GM21528 (cell line): ENCODE data around the gene DGKB.

ENCODE experiments used
- ATAC-seq: cut with Tn5 transposase; IDR thresholded peaks from one replicate; pipeline ENCODE4 v1.9.1; 2021; ENCODE audit warnings: mild to moderate bottlenecking, moderate library complexity; ENCODE audit not compliant: unreplicated experiment, low FRiP score

The DGKB gene

DNA sequence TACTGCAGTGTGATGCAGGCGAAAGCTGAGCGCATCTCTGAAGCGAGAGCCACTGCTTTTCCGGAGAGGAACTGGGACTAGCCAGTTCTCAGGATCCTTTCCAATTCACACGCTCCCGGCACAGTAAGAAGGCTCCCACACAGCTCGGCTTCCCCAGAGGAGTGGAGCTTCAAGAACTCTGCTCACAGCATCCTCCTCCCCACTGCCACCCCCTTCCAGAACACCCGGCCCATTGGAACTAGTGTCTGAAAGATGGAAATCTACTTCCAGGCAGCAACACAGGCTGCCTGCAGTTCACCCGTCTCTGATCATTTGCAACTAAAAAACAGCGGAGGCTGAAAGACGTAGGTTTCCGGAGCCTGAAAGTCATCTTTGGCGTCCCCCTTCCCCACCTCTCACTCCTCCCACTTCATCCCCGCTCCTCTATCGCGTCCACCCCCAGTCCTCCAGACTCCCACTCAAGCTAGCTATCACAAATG is at the start of gene DGKB:
Gene DGKB (minus strand): TSS at position 163 of the 479 bp plus-strand sequence.
- no peak for ATAC-seq

- ATAC-seq, result no peak
These were observed 47.5 kb upstream of the DGKB start for GRCh38 chr7:14950013-14950412.

DNA sequence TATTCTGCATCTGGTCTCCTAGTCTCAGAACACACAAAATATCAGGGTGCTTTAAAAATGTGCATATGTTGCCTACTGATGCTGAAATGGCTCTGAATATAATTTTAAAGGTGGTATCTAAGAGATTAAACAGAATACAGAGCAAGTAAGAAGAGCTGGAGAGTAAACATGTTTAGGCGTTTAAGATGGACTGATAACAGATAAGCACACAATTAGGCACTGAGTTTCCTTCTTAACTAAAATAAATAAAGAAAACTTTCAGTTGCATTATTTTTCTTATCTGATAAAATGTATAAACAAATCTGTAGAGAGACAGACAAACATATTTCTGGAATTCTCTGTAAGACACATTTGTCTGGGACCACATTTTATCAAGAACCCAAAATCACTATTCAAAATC is 35.6 kb upstream of the DGKB start:
- ATAC-seq, result no peak

DNA sequence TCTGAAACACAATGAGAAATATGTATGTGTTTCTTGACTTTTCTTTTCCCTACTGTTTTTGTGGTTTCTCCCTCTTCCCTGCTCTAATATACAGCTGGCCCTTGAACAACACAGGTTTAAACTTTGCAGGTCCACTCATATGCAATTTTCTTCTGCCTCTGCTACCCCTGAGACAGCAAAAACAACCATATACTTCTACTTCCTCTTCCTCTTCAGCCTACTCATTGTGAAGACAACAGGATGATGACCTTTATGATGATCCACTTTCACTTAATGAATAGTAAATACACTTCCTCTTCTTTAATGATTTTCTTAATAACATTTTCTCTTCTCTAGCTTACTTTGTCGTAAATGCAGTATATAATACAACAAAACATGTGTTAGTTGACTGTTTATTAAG is 35.0 kb upstream of the DGKB start:
- ATAC-seq, result no peak

- ATAC-seq, result no peak
These were observed 34.0 kb upstream of the DGKB start for GRCh38 chr7:14936554-14936953.

DNA sequence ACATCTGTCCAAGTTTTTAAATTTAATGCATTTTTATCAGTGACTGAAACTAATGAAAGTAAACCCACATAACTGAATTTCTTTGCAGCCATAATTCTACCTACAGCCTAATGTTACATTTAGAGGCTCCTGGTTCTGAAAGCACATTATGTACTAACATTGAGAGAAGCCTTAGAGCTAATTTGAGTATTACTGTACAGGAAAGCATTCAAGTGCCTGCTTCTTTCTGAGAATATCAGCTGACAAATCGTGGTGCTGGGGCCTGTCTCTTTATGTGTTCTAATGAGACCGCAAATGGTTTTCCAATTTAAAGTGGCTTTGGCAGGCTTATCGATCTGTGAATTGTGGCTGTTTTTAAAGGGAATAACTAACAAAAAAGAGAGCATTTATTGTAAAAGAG is 32.3 kb upstream of the DGKB start:
- no peak for ATAC-seq

GRCh38 chr7:14931511-14932215 is 29.1 kb upstream of the DGKB start:
- ATAC-seq, result no peak

DNA sequence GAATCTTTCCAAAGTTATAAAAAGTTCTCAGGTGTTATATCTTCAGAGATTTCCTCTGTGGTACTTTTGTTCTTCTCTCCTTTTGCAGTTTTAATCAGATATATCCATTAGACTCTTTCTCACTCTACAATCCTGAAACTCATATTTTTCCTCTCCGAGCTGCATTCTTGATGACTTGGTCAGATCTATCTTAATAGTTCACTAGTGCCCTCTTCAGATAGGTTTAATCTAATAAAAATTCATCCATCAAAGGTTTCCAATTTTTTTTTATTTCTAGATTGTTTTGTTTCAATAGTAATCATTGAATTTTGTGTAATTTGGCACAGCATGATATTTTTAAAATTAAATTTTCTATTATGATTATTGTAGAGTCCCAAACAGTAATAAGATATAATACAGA is 21.8 kb upstream of the DGKB start:
- no peak for ATAC-seq

- no peak for ATAC-seq
These were observed 8.5 kb upstream of the DGKB start for GRCh38 chr7:14911077-14911476.

DNA sequence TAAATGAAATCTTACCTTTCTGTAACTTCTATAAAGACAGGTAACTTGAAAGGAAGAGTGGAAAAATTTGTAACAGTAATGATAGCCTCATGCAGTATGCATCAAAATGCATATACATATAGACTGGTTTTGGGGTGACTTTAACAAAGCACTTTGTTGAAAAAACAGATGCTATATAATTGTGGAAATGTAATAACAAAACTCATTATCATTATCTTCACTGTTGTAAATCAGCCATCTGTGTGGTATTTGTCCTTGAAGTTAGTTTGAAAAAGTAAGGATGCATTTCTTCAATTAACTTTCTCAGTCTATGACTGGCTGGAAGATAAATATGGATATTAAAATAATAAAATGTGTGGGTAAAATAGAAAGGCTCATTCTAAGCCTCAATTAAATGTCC is 6.1 kb upstream of the DGKB start:
- ATAC-seq, result no peak

DNA sequence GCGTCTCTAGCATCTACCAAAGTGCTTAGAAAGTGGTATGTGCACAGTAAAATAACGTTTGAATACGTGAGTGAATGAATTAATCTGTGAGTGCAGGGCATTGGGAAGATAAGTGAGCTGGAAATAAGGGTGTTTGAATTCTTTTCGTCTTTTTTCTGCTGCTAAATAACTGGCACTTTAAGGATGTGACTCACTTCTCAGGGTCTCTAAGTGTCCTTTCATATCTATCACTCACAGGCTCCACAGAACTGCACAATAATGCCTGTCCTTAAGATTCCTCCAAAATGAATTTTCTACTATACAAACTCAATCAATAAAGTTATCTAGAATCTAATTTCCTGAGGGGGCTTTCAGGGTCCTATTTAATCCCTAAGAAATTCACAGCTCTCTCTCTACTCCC is 3.2 kb upstream of the DGKB start:
- no peak for ATAC-seq

- no peak for ATAC-seq
These were observed 2.5 kb downstream of the DGKB start for GRCh38 chr7:14900051-14900450.

DNA sequence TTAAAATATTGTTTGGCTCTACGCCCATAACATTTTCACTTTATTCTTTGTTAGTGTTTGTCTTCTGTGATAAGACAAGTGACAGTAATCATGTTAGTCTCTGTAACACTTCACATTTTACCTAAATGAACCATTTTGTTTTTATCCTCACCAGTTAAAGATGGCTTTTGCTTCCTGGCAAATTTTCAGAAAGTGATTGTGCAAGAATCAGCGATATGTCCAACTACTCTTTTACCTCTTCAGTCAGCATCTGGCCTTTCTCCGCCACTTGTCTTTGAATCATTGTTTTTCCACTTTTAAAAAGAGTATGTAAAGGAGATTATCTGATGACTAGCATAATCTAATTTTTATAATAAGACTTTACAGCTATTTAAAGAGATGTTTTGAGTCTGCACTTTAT is 3.5 kb downstream of the DGKB start:
- ATAC-seq, result no peak

DNA sequence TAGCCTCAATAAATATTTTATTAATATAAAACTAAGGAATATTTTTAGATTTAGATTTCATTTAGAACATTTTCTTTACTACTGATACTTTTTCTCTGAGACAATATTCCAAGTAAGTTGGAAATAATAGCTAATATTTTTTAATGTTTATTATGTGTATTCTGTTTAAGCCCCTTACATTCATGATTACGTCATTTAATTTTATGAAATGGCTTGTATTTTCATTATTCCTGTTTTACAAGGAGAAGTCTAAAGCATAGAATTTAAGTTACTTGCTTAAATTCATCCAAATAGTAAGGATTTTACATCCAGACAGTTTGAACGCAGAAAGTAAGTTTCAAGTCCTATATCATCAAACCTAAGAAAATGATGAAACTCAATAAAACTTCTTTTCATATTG is 6.1 kb downstream of the DGKB start:
- no peak for ATAC-seq

DNA sequence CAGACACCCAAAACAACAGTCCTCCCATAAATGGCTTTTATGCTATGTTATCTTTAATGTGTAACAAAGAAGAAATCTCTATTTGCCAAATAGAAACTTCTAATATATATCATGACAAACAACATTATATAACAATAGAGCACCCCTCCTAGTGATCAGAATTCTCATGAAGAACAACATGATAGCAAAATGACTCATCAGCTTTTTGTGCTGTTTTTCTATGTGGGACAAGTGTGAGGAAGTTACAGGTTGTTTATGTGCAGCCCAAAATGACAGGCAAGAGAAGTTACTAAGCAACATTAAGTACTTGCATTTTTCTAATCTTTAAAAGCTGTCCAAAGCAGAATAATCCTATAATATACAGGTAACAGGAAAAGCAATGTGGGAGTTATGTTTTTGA is 7.7 kb downstream of the DGKB start:
- no peak for ATAC-seq

DNA sequence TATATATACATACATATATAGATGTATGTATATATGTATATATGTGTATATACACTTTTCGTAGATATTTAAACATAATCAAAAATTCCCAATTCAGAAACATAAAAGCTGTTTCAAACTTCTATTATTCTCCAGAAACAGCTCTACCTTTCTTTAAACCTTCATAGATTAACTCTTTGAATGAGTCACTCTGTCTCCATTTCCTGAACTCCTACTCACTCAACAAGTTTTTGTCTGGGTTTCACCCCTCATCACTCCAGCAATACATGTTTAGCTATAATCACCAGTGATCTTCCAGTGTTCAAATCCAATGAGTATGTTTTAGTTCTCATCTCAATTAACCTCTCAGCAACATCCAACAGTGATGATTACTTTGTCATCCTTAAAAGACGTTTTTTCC is 9.6 kb downstream of the DGKB start:
- no peak for ATAC-seq

DNA sequence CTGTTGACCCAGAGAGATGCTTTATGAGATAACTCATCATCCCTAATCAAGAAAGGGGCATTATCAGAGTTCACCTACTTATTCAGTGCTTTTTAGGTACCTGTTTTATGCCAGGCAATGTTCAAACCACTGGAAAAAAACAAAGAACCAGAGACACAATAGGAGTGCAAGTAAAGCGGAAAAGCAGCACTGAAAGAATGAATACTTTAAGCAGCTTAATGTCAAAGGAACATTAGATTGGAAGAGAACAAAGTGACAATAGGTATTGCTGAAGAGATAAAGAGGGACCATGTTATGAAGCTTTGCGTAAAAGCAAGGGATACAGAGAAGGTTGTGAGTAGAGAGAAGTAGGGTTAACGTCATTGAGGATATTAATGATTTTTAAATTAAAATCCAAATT is 11.3 kb downstream of the DGKB start:
- no peak for ATAC-seq

DNA sequence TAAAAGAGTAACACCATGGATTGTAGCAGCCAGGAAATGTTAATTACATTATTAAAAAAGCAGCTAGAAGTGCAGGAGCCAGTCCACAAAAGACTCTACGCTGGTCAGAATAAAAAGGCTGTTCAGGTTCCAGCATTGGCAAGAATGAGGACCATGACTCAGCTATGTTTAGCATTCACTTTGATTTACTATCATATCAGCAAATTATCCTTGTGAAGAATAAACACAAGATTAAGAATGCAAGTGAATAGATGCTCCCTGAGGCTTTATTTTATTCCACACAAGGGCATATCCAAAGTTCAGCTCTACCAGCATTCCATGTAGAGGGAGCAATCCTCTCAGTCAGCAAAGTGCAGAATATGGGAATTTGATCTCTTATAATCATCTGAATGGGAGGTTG is 13.6 kb downstream of the DGKB start:
- ATAC-seq, result no peak

DNA sequence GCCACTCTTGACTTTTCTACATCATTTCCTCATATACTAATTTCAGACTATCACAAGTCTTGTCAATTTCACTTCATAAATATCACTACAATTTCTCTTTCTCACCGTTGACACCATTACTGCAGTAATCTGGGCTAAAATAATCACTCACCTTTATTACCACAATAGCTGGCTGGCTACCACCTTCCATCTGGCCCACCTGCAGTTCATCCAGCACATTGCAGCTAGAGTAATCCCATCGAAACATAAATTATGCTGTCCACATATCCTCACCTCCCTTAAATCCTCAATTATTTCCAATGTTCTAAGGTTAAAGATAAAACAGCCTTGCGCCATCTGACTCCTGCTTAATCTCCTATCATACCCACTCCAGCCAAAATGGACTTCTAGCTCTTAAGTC is 16.0 kb downstream of the DGKB start:
- ATAC-seq, result no peak

GRCh38 chr7:14875941-14876587 is 26.5 kb downstream of the DGKB start:
- no peak for ATAC-seq

DNA sequence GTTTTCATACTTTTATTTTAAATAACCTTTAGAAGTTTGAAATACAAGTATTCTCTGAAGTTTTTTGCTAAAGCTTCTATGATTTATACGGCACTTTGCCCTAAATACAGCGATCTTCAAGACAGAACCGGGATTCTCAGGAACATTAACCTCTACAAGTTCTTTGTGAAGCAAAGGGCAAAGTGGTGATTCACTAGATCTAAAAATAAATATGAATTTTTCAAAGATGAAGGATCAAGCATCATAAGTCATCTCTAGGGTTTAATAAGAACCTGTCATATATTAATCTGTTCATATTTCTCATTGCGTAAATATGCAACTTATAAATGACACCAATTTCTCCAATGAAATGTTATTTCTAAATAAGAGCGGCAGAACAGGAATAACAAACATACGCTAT is 30.7 kb downstream of the DGKB start:
- no peak for ATAC-seq

DNA sequence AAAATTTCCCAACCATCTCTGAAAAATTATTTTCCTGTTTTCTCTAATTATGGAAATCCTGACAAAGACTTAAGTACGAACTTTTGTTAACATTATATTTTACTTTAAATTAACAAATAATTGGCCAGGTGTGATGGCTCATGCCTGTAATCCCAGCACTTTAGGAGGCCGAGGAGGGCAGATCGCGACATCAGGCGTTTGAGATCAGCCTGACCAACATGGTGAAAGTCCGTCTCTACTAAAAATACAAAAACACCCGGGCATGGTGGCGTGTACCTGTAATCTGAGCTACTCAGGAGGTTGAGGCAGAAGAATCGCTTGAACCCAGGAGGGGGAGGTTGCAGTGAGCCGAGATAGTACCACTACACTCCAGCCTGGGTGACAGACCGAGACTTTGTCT is 32.2 kb downstream of the DGKB start:
- ATAC-seq, result no peak
